Activated T-cell treated with anti-CD3 and anti-CD28 coated beads, Interleukin-2, amount 50 U/mL, for 1 hour (primary cell): Measurements from ENCODE around the gene ZCCHC3.
"Not testable (repeated sequence)": the region's sequence is repeated elsewhere in the genome, so short reads cannot be mapped to it uniquely, and the experiment has no call there.

Source experiments
- DNase-seq: peaks from one replicate; pipeline ENCODE4 v3.0.0-alpha.2; 2020

Gene ZCCHC3

DNA sequence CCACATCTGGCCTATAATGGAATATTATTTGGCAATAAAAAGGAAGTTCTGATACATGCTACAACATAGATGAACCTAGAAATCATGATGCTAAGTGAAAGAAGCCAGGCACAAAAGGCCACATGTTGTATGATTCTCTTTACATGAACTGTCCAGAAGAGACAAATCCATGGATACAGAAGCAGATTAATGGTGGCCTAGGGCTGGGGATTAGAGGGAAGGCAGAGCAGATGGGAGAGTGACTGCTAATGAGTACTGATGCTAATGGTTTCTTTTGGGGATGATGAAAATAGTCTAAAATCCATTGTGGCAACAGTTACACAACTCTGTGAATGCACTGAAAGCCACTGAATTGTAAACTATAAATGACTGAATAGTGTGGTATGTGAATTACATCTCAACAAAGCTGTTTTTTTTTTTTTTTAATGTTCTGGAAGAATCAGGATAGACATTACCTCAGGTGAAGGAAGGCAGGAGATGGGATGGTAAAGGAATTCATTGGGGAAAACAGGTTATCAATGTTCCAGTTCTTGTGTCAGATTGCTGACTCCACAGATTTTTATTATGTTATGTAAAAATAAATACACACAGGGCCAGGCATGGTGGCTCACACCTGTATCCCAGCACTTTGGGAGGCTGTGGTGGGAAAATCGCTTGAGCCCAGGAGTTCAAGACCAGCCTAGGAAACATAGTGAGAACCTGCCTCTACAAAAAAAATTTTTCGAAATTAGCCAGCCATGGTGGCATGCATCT, 19.1 kb downstream of the ZCCHC3 start:
- DNase-seq, result no peak

DNA sequence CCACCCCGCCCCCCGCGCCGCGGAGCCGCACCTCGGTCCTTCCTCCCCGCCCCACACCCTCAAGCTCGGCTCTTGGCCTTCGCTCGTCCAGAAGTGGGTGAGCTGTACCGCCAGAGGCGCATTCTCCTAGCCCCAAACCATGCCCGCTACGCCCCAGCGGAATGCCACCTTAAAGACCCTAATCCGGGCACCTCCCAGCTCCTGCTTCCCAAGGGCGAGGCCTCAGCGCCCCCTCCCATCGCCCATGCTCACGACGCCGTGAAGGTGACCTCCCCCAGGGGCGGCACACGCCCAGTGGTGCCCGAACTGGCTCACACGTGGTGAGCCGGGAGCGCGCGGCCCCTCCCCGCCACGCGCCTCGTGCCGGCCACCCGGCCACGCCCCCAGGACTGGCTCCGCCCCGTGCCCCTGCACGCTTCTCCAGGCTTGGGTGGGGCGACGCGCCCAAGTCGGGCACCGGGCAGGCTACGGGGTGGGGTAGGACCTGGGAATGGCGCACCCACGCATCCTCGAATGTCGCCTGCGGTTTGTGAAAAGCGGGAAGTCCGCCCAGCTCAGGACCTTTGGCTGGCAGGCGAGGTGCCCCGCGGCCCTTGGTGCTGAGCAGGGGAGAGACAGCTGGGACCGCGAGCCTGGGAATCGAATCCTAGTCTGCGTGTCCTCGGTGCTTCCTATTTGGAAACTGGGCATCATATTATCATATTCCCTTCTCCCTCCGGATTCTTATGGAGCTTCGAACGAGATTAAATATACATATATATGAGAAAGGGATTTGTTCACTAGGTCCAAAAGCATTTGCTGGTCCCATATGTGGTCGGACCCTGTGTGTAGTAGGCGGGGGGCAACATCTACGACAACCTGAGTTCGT, 27.0 kb downstream of the ZCCHC3 start:
- peak; percentile 93 for DNase-seq

DNA sequence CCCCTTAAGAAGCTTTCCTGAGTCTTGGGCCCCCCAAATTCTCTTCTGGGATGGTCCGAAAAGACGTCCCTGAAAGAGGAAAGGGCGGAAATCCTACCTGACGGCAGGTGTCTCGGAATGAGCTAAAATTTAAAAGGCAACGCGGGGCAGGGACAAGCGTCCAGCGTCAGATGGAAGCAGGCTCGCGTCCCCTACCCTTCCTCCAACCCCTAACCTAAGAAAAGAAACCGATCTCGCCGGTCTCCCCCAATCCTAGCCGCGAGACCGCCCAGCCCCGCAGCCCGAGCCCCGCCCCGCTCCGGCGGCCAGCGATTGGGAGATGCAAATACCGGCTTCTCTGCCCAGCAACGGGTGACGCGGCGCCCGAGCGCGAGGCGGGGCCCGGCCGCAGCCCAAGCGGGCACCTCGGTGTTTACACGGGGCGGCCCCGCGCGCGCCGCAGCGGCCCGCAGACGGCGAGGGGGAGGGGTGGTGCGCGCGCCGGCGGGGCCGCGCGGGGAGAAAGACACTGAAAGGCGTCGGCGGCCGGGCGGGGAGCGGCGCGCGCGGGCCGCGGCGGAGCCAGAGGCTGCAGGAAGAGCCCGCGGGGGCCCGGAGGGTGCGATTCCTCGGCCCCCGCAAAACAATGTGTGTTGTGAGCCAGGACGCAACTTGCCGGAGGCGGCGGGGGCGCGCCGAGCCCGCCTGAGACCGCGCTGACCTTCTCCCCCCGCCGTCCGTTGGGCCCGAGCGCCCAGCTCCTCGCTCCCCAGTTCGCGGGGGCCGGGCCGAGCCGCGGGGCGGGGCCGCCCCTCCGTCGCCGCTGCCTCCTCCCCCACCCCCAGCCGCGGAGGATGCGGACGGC, 27.9 kb downstream of the ZCCHC3 start, which contains the start of gene SOX12:
Gene SOX12, plus strand, starts transcription at position 508 of the 844 bp plus-strand sequence. CDS start 373 bp downstream, outside the sequence.
- DNase-seq, result peak; percentile 98

DNA sequence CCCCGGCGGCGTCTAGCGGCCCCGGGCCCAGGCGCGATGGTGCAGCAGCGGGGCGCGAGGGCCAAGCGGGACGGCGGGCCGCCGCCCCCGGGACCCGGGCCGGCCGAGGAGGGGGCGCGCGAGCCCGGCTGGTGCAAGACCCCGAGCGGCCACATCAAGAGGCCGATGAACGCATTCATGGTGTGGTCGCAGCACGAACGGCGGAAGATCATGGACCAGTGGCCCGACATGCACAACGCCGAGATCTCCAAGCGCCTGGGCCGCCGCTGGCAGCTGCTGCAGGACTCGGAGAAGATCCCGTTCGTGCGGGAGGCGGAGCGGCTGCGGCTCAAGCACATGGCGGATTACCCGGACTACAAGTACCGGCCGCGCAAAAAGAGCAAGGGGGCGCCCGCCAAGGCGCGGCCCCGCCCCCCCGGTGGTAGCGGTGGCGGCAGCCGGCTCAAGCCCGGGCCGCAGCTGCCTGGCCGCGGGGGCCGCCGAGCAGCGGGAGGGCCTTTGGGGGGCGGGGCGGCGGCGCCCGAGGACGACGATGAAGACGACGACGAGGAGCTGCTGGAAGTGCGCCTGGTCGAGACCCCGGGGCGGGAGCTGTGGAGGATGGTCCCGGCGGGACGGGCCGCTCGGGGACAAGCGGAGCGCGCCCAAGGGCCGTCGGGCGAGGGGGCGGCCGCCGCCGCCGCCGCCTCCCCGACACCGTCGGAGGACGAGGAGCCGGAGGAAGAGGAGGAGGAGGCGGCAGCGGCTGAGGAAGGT, 28.7 kb downstream of the ZCCHC3 start:
- DNase-seq, result peak; percentile 71

DNA sequence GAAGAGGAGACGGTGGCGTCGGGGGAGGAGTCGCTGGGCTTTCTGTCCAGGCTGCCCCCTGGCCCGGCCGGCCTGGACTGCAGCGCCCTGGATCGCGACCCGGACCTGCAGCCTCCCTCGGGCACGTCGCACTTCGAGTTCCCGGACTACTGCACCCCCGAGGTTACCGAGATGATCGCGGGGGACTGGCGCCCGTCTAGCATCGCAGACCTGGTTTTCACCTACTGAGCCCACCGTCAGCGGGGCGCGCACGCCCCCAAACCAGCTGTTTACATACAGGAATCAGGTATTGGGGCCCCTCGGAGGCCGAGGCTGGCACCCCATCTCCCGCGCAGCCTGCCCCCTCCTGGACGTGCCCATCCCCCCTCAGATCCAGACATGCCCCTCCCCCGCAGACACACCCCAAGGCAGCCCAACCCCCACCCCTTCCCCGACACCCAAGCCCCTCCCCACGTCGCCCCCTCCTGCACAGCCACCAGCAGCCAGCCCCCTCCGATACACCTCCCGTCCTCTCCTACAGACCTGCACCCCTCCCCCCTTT, 29.3 kb downstream of the ZCCHC3 start:
- no peak for DNase-seq

DNA sequence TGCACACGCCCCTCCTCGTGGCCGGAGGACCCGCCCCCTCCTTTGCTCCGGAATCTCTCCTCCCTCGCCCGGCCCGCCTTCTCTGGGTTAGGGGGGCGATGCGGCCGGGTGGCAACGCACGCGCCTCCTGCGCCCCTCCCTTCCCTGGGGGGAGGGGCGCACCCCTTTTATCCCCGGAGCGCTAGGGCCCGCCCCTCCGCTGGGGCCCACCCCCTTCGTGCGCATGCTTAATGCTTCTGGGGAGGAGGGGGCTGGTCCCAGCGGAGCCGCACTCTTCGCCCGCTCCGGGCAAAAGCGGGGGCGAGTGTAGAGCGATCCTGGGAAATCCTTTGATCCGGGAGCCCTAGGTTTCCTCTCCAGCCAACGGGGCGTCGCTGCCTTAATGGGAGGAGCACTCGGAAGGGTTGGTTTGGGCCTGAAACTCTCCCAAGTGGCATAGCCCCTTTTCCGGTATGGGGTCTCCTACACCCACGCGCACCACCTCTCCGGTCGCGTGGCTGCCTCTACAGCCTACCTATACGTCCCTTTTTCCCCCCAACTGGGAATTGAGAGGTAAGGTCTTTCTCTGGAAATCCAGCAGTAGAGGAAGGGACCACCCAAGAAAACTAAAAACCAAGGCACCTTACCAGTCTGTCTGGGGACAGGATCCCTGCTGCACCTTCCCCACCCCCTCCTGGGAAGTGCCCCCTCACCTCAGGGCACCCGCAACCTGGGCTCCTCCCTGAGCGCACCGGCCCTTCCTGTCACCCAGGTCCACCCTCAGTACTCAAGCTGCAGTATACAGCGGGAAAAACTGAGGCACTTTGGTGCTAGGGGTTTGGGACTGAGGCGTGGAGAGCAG, 30.0 kb downstream of the ZCCHC3 start:
- peak; percentile 85 for DNase-seq

DNA sequence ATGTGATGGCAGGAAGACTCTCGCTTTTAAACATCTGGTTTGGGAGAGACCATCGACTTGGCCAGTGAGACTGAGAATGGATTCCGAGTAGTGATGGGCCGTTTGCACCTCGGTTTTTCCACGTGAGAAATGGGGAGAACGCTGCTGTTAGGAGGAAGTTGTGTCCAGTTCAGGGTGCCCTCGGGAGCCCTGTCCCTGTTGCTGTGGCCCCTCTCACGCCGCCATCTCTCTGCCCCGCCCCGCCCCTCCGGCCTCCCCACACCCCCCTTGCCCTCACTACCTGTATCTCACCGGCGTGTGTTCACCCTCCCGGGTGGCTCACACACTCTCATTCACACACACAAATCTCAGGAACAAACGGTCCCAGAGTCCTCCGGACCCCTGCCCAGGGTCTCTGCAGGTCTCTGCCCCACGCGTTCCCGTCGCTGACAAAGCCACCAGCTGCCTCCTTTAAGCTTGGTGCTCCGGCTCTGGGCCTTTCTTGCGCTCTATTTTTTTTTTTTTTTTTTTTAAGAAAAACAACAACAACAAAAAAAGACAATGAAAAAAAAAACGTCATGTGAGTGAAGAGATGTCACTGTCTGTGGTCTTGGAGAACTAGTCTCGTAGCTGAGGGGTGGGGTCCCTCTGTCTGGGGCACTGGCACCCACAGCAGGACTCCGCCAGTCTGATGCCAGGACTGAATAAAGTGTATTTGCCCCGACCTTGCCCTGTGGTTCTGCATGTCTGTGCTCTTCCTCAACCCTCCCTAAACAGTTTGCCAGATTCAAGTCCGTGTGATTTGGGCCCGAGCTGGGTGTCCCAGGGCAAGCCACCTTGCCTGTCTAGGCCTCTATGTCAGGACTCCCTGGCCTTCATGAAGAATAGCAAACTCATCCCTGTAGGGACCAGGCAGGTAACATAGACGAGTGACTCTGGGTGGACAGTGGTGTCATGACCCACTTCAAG, 30.9 kb downstream of the ZCCHC3 start:
- no peak for DNase-seq

DNA sequence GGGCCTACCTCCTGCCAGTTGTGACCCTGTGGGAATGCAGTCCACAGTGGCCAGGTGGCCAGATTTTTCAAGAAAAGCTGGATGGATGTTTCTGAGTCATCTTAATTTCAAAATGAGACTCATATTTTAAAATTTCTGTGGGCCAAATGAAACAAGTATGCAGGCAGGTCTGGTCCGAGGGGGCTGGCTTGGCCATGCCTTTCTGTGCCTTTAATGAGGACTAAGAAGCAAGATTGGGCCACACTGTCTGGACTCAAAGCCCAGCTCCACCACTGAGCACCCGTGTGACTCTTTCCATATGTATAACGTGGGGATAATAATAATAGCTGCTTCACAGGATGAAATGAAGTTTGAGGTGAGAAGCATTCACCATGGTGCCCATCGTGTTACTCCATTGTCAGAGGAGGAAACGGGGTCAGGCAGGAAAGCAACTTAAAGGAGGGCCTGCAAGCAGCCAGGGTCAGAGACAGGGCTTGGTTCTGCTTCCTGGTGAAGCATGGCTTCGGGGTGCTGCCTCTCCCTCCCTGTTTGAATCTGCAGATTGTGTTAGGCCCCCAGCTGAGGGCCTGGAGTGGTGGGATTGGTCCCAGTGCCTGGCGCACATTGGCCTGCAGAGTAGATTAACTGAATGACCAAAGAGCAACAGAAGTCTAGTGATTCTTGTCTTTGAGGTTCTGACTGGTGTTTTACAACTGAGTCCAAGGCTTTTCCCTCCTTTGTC, 31.8 kb downstream of the ZCCHC3 start:
- DNase-seq, result no peak

DNA sequence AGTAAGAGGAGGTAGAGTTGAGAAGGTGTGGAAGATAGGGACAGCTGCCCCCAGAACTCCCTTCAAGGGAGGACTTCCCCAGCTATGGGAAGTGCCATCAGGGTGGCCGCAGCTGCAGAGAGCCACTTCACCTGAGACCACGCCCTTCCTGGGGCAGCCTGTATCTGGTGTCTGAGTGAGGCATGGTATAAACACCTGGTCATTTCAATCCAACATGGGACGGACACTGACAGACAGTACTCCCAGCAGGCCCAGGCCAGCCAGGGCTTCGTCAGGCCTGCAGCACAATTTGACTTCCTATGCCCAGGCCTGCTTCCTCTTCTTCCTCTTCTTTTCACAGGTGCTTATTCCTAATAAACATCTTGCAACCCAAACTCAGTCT, 32.5 kb downstream of the ZCCHC3 start:
- DNase-seq, result no peak

DNA sequence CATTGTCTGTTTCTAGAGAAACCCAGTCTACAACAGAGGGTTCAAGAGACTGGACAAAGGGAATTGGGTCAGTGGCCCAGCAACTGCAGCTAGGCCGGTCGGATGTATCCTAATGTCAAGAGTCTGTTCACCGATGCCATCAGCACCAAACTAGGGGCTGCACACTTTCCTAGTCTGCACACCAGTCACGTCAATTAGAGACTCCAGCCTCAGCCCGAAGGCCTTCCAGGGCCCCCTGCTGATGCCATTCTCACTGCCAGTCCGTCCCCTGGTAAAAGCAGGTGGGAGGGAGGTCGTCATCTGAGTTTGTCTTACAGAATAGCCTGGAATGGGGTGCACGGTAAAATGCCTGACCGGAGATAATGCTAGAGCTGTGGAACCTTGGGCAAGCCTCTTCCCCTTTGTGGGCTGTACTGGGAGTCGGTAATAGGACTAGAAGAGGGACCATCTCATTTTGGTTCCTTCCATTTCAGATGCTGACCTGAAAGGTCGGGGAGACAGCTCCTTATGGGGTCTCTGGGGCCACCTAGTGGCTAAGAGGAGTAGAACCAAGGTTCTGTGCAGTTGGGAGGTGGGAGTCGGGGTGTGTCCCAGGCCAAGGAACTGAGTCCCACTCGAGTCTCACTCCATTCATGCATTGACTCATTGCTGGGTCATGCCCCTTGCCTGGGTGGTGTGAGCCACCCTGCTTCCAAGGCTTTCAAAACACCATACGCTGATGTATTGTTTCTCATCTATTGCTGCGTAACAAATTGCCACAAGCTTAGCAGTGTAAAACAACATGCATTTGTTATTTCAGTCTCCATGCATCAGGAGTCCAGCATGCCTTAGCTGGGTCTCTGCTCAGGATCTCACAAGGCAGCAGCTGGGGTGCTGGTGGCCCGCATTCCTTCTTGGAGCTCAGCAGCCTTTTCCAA, 33.1 kb downstream of the ZCCHC3 start:
- peak; percentile 59 for DNase-seq

DNA sequence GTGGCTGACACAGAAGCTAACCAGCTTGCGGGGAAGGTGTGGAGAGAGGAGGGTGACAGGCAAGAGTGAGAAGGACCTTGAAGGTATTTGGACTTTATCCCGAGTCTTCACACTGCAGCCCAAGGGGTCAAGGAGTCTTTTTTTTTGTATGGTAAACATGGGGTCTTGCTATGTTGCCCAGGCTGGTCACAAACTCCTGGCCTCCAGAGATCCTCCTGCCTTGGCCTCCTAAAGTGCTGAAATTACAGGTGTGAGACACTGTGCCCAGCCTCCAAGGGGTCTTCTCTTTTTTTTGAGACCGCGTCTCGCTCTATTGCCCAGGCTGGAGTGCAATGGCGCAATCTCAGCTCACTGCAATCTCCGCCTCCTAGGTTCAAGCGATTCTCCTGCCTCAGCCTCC, 37.2 kb downstream of the ZCCHC3 start:
- DNase-seq, result no peak

DNA sequence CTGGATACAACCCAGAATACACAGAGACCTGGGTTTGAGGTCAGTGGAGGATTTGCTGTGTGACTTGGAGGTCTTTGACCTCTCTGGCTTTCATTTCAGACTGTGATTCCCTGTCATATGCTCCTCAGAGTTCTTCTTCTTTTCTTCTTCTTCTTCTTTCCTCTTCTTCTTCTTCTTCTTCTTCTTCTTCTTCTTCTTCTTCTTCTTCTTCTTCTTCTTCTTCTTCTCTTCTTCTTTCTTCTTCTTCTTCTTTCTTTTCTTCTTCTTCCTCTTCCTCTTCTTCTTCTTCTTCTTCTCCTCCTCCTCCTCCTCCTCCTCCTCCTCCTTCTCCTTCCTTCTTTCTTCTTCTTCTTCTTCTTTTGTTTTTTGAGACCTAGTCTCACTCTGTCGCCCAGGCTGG, 38.7 kb downstream of the ZCCHC3 start:
- DNase-seq, result not testable (repeated sequence)

DNA sequence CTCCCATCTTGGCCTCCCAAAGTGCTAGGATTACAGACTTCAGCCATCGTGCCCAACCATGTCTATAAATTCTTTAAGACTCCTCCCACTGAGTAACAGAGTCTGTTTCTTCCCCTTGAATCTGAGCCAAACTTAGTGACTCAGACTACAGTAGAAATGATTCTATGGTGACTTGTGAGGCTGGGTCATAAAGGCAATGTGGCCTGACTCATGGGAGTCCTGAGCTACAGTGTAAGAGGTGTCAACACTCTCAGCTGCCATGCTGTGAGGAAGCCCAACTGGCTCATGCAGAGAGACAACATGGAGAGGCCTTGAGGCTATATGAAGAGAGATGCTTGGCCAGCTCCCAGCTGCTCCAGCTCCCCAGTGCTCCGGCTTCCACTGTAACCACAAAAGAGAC, 44.3 kb downstream of the ZCCHC3 start:
- DNase-seq, result no peak

DNA sequence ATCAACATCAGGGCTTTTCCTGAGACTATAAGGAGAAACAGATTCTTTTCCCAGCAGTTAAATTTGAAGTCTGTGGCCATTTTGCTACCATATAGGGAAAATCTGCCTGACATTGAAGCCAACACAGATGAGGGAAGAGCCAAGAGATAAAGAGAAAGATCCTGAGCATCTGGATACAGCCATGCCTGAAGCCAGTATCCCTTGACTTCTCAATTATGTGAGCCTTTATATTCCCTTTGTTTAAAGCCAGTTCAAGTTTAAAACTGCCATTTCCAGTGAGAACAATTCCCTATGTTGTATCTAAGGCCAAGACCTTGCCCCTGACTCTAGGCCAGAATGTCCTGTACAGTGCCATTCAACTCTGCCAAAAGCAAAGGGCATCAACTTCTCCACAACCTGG, 45.7 kb downstream of the ZCCHC3 start:
- no peak for DNase-seq

DNA sequence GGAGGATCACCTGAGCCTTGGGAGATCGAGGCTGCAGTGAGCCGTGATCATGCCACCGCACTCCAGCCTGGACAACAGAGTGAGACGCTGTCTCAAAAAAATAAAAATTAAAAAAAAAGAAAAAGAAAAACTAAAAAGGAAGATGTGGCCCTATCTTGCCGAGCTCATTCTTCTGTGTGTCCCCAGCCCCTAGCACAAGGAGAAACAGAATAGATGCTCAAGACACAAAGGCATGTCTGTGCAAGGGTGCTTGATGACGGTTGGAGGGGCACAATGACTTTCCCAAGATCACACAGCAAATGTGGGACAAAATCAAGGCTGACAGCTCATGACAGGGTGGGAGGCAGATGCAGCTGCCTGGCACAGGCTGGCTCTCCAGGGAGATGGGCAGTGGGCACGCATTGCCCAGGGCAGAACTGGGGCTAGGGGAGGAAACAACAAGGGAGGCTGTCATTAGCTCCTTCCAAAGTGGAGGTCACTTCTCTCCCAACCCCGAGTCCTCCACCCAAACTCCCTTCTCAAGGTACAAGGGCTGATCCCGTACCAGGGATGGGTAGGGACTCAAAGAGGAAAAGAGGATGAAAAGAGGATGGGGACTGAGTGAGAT, 48.8 kb downstream of the ZCCHC3 start:
- DNase-seq, result no peak

DNA sequence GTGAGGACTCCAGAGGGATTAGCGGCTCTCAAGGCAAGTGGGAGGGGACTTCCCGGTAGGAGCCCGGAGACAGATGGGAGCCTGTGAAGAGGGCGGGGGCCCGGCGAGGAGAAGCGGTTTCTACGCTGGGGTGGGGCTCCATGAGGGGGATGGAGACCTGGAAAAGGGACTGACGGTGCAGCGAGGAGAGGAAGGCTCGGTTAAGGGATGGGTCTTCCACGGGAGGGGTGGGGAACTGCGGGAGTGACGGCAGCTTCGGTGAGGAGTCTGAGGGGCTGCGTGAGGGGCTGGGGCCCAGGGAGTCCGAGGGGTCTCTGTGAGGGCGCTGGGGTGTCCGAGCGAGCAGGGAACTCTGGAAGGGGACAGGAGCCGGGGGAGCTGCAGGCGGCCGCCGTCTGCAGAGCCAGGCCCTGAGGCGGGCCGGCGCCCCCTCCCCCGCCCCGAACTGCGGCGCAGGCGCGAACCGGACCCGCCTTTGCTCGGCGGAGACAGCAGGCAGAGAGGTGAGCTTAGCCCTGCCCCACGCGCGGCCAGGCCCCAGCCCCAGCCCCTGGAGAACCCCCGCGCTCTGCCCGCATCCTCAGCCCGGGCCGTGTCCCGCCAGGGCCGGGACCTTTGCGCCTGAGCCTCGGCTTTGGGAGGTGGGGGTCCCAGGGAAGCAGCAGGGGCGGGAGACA, 49.4 kb downstream of the ZCCHC3 start, which contains the start of gene NRSN2:
Gene NRSN2, plus strand, starts transcription at position 472 of the 677 bp plus-strand sequence. CDS start 2,533 bp downstream, outside the sequence.
- no peak for DNase-seq

DNA sequence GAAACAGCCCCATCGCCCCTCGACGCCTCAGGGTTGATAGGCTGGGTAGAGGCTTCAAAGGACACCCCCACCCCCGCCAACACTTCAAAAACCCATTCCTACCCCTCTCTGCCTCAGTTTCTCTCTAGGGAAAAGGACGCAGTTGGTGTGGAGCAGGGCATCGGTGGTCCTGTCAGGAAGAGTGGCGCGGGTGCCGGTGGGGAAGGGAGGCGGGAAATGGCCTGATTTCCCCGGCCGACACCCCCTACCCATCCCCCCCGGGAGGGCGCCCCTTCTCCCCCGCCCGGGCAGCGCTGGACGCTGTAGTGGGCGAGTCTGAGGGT, 49.9 kb downstream of the ZCCHC3 start:
- no peak for DNase-seq
